Psoas muscle (tissue), 8 donors: ENCODE measurements around the gene HEPACAM. TPM values are rescaled to one million over a fixed set of nuclear protein-coding genes. Genes with fewer than 3 reads are reported as not detected.

ENCODE experiments used
- ATAC-seq, 4 donors: fragments of 200-7000 bp; cut with Tn5 transposase; one replicate each; pipeline ENCODE4 v1.9.1; 2020; ENCODE audit warnings: moderate library complexity in 3 of 4, mild to moderate bottlenecking in 2 of 4
- DNase-seq, 2 donors: peaks; one replicate each; pipeline ENCODE4 v3.0.0-alpha.2; 2020
- H3K27ac ChIP-seq: fragments of 200-600 bp; one replicate; pipeline ENCODE4 v1.8.0; 2022
- H3K27me3 ChIP-seq, 3 donors: fragments of 200-600 bp in 1 of 3; one replicate each; pipeline versions ENCODE4 v1.6.1 to v1.8.0; 2013 to 2022; ENCODE audit warnings: low read length in 2 of 3, mild to moderate bottlenecking in 2 of 3, moderate library complexity in 1 of 3; ENCODE audit not compliant: insufficient read depth in 3 of 3
- H3K36me3 ChIP-seq, 2 donors: fragments of 200-600 bp in 1 of 2; one replicate each; pipeline versions ENCODE4 v1.6.1 to v1.8.0; 2013 to 2022; ENCODE audit warnings: low read depth in 1 of 2, mild to moderate bottlenecking in 1 of 2, moderate library complexity in 1 of 2; ENCODE audit not compliant: insufficient read depth in 1 of 2
- H3K4me1 ChIP-seq: fragments of 200-600 bp; one replicate; pipeline ENCODE4 v1.8.0; 2022
- H3K4me3 ChIP-seq: fragments of 200-600 bp; one replicate; pipeline ENCODE4 v1.8.0; 2022; ENCODE audit warnings: mild to moderate bottlenecking
- H3K9me3 ChIP-seq: fragments of 200-600 bp; one replicate; pipeline ENCODE4 v1.8.0; 2022
- CTCF ChIP-seq: fragments of 200-600 bp; IDR thresholded peaks from one replicate; pipeline ENCODE4 v1.8.0; 2022; ENCODE audit warnings: antibody characterized with exemption
- WGBS, 3 donors: extraction: QIAGEN DNeasy Blood & Tissue Kit; methylation state at CpG; one replicate each; pipeline versions ENCODE4 v1.1.6 to v1.1.7; 2013; 5-methylcytosine and 5-hydroxymethylcytosine counted together
- intact Hi-C, 2 donors: fragments of 100-400 bp; cut with DNase I; formaldehyde crosslinking; loops; one replicate each; pipeline versions ENCODE4 v1.11.0 to v1.14.2; 2022
- polyA plus RNA-seq, 3 donors: library from polyadenylated mRNA; stranded (reverse); fragments of 200-250 nt; gene quantifications; one replicate each; pipeline ENCODE4 v1.2.3, GENCODE V29; 2013
- total RNA-seq, 4 donors: library from RNA; stranded (reverse); fragmentation: NEBNext Ultra II Directional in 2 of 4; extraction: Animal tissue kit (Norgen Biotek cat#: 25700) in 2 of 4; gene quantifications; one replicate each; pipeline versions ENCODE4 v1.2.1 to v1.2.4, GENCODE V29; 2021 to 2023
- donor health status: healthy with polysubstance abuse.
- donor health status: DM: no; HTN: no; CAD: no; lungs with moderate emphysema.
- donor health status: Bipolar disorder and iron deficiency.
- donor health status: healthy.
- donor health status: DM: yes; HTN: yes; CAD: no.
- donor health status: DM: no; HTN: no; CAD: no.
- donor health status: DM: no; HTN: no; CAD: no.
- donor health status: DM: yes; HTN: yes; CAD: no.

HEPACAM gene
- total and polyA plus RNA-seq, 7 donors, result 0.05 to 0.25 (median 0.07) TPM; not detected in 2

GRCh38 chr11:124938970-124939369 is 3.1 kb upstream of the HEPACAM start:
- H3K27me3 ChIP-seq, result peaks cover 0 to 6% (median 0%) of the 10 kb centered on the region in 3 donors
- no peaks in the 10 kb centered on the region for H3K4me1 ChIP-seq
- WGBS, 3 donors, result 77 to 81% (median 77%) methylated on average over 6 of the region's 6 CpGs
- no peak overlapping the region for H3K4me3 ChIP-seq
- H3K9me3 ChIP-seq, result no peaks in the 10 kb centered on the region
- intact Hi-C loops, result no loop called here
- ATAC-seq (no peak), DNase-seq (no peak)
- no peak overlapping the region for H3K27ac ChIP-seq
- TF ChIP-seq CTCF, result no peak
- H3K36me3 ChIP-seq, result no peaks in the 10 kb centered on the region

- 73 to 84% (median 78%) methylated on average over 6 of the region's 6 CpGs for WGBS, 3 donors
- no peak overlapping the region for H3K27ac ChIP-seq
- TF ChIP-seq CTCF, result no peak
- no peaks in the 10 kb centered on the region for H3K36me3 ChIP-seq
- no peak overlapping the region for H3K4me3 ChIP-seq
- no peak for ATAC-seq
- H3K4me1 ChIP-seq, result no peaks in the 10 kb centered on the region
- H3K9me3 ChIP-seq, result no peaks in the 10 kb centered on the region
- DNase-seq, result no peak
- H3K27me3 ChIP-seq, result peaks cover 0 to 10% (median 0%) of the 10 kb centered on the region in 3 donors
- intact Hi-C loops, result no loop called here
Observed at GRCh38 chr11:124938206-124938765, 2.4 kb upstream of the HEPACAM start.

- intact Hi-C loops, result no loop called here
- no peaks in the 10 kb centered on the region for H3K36me3 ChIP-seq
- ATAC-seq (no peak), DNase-seq (no peak)
- no peaks in the 10 kb centered on the region for H3K4me1 ChIP-seq
- no peak overlapping the region for H3K4me3 ChIP-seq
- H3K9me3 ChIP-seq, result no peaks in the 10 kb centered on the region
- no peak overlapping the region for H3K27ac ChIP-seq
- peaks cover 0 to 10% (median 0%) of the 10 kb centered on the region in 3 donors for H3K27me3 ChIP-seq
- no peak for TF ChIP-seq CTCF
- WGBS, 3 donors, result 79 to 84% (median 84%) methylated on average over 3 of the region's 3 CpGs
Observed at GRCh38 chr11:124937336-124937935, 1.6 kb upstream of the HEPACAM start.

- intact Hi-C loops, result no loop called here
- Histone ChIP-seq H3K27ac (no peak overlapping the region), H3K4me1 (no peaks in the 10 kb centered on the region), H3K9me3 (no peaks in the 10 kb centered on the region), H3K4me3 (no peak overlapping the region), H3K36me3 (no peaks in the 10 kb centered on the region), H3K27me3 (peaks cover 0 to 10% (median 0%) of the 10 kb centered on the region in 3 donors)
- no peak for DNase-seq
- ATAC-seq, result no peak
- WGBS, 3 donors, result 64 to 80% (median 75%) methylated on average over 4 of the region's 4 CpGs
- TF ChIP-seq CTCF, result no peak
Observed at GRCh38 chr11:124934862-124935547, 842 bp downstream of the HEPACAM start.
